GM21576 (cell line): Measurements from ENCODE around the gene PAX6.
"Not testable (repeated sequence)": the region's sequence is repeated elsewhere in the genome, so short reads cannot be mapped to it uniquely, and the experiment has no call there.

Experiments used
- ATAC-seq: cut with Tn5 transposase; IDR thresholded peaks from one replicate; pipeline ENCODE4 v1.9.1; 2021; ENCODE audit warnings: mild to moderate bottlenecking, moderate library complexity; ENCODE audit not compliant: unreplicated experiment

The PAX6 gene

DNA sequence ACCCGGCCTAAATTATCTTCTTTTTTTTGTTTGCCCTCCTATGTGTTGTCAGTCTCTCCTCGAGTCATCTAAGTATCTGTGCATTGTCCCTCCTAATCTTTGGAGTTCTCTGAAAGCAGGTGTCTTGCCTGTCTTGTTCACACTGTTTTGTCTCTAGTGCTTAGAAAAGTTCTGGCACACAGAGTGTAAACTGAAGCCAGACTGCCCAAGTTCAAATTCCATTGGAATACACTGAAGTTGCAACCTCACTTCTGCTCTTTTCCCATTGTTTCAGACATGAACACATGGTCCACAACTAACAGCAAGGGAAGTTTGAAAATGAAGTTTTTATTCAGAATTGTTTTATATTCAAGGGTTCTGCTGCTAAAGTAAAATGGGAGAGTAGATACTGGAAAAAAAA, 38.7 kb downstream of the PAX6 start:
- ATAC-seq: no peak

DNA sequence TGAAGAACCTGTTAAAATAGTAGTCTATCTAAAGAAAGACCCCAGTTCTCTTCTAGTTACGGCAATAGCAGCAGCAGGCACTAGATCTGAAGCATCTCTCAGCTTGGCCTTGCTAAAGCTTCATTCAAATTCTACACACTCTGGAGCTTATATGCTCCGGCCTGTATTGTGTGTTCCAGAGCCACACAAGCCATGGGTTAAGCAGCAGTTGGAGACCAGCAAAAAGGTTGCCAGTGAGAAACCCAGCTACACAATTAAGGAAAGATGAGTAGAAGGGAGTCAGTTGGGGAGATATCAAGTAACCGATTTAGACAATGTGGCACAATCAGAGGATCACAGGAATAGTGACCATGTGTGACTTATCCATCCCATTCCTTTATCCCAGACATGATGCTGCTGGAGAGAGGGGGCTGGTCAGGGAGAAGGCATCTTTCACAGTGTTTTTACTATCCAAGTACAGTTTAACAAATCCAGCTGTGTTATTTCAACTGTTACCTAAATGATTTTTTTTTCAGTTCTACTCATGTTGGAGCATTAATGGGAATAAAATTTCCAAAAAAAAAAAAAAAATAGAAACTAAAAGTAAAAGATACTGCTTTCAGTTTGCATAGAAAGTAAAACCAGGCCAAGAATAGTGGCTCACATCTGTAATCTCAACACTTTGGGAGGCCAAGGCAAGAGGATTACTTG, 41.0 kb downstream of the PAX6 start:
- no peak for ATAC-seq

DNA sequence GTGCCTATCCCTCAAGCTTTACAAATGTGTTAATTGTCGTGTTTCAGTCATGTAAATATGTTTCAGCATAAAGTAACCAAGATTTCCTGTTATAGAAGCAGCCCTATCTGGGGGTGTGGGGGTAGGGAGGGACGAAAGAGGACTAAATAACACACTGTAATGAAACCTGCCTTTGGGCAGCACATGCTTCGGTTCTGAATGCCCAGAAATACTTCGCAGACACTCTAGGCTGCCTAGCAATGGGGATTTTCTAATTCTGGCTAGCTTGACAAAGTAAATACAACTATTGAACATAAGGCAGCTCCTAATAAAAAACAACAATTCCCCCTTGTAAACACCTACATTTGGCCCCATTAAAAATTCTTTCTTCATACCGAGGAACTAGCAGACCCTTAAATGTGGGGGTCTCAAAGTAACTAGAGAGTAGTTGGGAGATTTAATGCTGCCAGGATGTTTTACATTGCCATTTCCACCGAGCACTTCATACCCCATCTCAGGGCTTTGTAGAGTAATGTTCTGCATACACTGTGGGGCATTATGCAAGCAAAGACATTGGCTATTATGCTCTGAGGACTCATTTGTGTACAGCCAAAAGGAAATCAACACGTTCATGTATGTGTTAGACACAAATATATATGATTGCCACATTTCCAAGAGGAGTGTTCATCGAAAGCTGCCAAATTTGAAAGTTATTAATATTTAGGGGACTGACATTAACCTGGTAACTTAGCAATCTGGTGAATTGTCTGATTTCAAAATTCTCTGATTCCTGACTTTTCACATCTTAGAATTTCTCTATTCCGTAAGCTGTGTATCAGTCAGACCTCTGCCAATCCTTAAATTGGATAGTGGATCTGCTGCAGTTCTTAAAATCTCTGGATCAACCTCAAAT, 42.1 kb downstream of the PAX6 start:
- no peak for ATAC-seq

DNA sequence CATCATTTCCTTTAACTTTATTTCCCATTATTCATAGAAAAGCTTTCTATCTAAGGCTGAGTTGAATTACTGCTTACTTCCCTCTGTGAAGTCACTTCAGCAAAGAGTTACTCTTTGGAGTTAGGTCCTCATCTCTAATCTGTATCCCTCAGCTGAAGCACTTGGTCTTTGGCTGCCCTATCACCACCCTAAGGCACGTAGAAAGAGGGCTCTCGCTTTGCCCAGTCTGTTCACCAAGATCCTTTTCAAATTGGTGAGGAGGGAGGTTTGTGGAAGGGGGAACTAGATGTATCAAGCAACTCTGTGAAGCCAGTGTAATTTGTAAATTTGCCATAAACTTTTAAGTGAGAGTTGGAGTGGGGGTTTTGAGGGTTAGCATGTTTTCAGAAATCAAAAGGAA, 43.4 kb downstream of the PAX6 start:
- ATAC-seq: no peak

DNA sequence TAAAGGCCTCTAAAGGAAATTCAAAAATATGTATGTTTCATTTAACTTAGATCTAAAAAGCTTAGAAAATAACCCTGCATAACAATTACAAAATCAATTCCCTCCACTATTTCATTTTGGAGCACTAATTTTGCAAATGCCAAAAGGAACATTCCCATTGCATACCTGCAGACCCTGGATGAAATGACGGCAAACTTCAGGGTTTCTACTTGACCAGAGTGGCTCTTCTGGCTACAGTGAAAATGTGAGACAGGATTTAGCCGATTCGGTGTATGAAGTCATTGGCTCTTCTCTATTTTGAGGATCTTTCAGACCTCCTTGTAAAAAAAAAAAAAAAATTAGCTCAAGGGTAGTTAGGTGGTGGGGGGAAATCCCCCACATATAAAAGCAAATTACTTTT, 44.1 kb downstream of the PAX6 start:
- ATAC-seq: no peak

DNA sequence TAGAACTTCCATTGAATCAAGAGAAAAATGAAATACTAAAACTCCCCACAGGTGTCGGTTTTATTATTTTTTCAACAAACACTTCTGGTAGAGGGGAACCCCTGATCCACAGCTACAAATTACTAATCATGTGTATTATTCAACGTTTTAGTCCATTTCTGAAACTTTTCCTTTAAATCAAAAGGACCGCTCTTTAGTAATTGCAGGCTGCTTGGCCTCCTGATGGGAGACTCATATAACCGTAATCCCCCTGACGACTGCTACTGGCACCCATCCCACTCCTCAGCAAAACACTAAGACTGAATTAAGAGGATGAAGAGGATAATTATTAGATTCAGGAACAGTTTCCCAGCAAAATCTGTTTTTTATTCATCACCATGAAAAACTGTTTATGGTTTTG, 46.4 kb downstream of the PAX6 start:
- ATAC-seq: no peak

DNA sequence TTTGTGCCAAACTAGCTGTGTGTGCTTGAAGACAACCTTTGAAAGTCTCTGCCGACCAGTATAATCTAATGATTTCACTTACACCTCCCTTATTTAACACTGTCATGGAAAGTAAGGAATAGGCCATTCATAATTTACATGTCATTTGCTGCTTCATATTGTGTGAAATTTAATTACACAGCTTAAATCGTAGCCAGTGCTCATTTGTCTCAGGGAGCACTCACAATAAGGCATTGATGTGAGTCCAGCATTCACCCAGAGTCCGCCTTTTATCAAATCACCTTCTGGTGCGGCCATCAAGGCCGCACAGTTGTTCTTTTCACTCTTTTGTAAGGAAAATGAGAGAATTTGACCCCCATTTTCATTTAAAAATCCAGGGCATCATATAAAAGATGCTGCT, 46.9 kb downstream of the PAX6 start:
- ATAC-seq: no peak

DNA sequence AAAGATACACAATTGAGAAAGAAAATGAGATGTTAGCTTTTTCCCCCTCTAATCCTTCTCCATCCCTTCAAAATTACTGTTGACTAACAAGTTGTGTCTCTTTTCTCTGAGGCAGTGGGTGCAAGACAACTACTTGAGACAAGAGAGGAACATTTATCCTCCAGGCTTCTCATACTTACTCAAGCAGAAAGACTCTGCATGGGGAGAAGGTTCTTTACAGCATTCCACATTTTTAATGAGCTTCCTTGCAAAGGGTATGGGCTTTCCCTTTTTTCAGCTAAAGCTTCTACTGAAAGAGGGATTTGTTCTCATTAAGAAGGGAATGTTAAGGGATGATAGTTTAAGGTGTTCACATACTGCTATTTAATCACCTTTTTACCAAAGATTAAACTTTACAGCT, 47.8 kb downstream of the PAX6 start:
- no peak for ATAC-seq

DNA sequence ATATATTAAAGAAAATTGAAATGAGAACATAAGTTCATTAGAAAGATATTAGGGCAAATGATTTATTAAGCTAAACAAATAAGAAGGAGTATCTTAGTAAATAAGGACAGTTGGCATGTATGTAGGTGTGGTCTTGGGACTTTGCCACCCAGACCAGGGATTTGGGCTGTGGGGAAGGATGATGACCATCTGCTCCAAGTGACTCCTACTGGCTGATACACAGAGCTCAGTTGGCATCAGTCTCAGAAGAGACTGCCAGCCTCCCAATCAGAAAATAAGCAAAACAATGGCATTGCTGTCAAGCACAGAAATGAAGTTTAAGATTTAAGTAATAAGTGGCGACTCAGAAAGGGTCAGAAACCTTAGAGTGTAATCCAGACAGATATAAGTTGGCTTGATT, 49.5 kb downstream of the PAX6 start:
- no peak for ATAC-seq

DNA sequence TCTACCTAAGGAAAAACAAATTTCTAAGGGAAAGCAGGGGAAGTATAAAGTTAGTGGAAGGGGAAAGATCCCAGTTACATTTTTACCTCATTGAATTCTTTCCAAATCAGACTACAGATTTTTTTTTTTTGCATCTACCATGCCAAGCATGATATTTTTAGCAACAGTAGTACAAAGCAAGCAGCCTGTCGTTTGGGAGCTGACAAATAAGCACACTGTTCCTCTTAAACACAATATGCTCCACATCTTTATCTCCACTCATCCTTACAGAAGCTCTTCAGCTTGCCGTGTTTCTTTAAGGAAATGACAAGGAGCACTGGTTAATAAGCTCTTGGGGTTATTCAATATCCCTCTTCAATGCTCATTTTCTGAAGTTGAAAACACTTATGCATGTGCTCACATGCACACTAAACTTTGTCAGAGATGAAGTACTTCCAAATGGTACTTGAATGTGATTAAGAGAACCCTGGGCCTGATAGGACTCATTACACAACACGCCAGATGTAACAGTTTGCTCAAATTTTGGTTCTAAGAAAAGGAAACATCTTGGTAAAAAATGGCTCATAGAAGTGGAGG, 53.8 kb downstream of the PAX6 start:
- no peak for ATAC-seq

DNA sequence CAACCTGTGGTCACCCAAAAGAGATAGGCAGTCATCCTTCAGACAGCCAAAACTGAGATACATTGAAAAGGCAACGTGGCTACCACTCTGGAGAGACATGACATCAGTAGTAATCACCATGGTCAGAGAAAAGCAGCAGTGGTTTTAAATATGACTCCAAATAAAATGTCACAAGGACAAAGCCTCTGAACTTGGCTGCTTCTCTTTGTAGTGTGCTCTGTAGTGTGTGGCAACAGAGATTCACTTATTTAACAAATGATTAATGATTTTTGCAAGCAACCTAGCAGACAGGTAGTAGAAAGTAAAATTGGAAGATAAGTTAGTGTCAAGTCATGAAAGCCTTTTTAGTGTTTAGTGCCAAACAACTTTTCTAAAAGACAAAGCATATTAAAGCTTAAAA, 63.5 kb downstream of the PAX6 start:
- ATAC-seq: no peak

DNA sequence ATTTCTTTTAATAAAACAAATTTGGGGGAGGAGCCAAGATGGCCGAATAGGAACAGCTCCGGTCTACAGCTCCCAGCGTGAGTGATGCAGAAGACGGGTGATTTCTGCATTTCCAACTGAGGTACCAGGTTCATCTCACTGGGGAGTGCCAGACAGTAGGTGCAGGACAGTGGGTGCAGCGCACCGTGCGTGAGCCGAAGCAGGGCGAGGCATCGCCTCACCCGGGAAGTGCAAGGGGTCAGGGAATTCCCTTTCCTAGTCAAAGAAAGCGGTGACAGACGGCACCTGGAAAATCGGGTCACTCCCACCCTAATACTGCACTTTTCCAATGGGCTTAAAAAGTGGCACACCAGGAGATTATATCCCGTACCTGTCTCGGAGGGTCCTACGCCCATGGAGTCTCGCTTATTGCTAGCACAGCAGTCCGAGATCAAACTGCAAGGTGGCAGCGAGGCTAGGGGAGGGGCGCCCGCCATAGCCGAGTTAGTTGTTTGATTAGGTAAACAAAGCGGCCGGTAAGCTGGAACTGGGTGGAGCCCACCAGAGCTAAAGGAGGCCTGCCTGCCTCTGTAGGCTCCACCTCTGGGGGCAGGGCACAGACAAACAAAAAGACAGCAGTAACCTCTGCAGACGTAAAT, 70.3 kb downstream of the PAX6 start:
- ATAC-seq: not testable (repeated sequence)

DNA sequence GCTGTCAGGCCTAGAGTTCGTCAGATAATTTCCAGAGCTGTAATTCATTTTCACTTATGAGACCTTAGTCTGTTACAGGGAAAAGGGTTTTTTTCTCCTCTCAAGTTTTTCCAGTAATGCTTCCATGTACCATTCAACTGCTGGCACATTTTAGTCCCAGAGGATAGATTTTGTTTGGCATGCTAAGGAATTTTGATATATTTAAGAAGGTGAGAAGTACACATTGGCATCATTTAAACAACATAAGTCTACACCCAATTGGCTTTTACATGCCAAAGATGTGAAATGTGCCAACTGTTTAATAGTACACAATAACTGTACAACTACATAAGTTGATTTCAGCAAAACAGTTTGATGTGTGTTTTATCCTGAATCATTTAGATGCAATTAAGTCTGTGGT, 71.0 kb downstream of the PAX6 start:
- no peak for ATAC-seq
